GM21381 (cell line): Measurements from ENCODE around the gene GALNT2.

Experiments
- ATAC-seq: cut with Tn5 transposase; IDR thresholded peaks from one replicate; pipeline ENCODE4 v1.9.1; 2021; ENCODE audit warnings: mild to moderate bottlenecking, moderate library complexity; ENCODE audit not compliant: unreplicated experiment

The GALNT2 gene

DNA sequence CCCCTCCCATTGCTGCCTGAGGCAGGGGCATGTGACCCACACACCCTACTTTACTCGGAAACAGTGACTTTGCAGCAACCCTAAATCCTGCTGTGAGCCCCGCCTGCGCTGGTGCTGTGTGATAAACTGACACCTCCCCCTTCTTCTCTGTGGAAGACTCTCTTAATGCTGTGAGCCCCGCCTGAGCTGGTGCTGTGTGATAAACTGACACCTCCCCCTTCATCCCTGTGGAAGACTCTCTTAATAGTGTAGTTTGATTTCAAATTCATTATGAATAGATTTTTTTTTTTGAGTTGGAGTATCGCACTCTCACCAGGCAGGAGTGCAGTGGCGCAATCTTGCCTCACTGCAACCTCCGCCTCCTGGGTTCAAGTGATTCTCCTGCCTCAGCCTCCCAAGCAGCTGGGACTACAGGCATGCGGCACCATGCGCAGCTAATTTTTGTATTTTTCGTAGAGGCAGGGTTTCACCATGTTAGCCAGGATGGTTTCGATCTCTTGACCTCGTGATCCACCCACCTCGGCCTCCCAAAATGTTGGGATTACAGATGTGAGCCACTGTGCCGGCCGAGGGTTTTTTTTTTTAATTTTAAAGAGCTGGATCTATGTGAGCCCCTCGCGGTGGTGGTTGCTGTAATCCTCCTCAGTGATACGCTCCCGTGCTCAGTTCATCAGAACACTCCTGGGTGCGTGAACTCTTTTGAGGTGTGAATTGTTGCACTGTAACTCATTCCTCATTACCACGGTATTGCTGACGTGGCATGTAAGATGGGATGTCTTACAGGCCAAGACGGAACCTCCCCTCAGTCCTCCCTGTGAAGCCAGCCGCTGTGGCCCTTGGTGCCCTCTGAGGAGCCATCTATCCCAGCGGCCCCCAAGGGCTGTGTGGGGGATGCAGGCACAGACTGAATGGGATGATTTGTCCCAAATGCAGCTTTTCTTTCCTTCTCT, 60.3 kb downstream of the GALNT2 start:
- no peak for ATAC-seq

DNA sequence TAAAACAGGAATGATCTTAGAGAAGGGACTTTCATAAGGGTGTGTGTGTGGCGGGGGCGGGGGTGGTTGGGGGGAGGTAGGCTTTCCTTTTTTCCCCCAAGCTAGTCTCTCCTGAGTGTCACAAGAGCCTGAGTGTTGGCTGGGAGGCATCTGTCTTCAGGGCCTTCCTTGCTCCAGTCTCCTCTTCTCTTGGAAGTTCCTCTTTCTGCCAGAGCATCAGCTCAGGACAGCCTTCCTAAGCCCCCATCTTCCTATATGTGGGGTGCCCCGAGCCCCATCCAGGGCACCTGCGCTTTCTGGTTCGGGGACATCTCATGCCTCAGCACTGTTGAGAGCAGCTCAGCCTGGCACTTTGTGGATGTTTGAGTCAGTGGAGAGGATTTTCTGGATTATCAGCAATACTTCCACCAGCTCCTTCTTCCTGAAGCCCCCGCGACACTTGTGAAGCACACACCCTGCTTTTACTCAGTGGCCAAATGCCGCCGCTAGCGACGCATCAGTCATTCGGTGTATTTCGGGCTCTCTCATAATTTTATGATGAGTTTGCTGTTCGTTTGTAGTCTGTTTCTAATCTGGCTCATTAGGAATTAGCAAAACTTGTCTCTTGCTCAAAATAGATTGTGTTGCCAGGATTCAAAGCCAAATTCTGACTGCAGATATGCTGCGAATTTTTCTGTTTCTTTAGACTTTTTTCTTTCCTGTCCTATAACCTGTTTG, 61.7 kb downstream of the GALNT2 start:
- ATAC-seq: no peak

DNA sequence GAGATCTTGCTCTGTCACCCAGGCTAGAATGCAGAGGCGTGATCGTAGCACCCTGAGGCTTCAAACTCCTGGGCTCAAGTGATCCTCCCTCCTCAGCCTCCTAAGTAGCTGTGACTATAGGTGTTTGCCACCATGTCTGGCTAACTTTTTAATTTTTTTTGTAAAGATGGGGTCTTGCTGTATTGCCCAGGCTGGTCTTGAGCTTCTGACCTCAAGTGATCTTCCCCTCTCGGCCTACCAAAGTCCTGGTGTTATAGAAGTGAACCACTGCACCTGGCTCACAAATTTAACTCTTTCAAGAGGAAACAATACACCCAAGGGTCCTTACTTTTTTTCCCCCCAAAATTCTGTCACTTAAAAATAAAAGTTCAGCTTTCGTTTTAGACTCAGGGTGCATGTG, 62.3 kb downstream of the GALNT2 start:
- ATAC-seq: no peak

DNA sequence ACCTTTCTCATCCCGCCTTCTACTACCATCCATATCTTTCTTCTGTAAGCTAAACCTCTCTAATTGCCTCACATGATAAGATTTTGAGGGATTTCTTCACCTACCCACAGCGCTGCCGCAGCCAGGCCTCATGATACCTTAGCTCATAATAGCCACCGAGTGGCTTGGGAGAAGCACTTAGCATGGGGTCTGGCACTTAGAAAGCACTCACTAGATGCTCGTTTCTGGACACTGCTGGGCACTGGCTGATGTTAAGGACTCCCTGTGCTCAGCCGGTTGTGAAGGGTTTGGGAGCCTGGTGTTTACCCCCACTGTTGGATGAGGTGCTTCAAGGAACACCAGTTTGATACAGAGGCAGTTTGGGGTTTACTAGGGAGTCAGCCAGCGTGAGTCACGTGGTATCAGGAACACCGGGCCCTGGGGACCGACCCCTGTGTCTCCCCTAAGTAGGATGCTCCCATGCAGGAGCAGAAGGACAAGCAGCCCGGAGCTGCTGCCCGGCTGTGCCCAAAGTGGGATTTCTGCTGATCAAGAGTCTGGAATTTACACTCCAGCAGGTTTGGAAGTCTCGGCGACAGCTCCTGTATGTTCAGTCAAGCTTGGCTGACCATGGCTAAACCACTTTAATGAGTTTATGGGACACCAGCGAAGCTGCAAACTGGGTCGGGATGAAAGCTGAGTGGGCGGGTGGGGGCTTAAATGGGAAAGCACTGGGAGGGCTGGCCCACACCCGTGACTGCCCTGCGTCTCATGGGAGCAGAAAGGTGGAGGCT, 63.3 kb downstream of the GALNT2 start:
- no peak for ATAC-seq

DNA sequence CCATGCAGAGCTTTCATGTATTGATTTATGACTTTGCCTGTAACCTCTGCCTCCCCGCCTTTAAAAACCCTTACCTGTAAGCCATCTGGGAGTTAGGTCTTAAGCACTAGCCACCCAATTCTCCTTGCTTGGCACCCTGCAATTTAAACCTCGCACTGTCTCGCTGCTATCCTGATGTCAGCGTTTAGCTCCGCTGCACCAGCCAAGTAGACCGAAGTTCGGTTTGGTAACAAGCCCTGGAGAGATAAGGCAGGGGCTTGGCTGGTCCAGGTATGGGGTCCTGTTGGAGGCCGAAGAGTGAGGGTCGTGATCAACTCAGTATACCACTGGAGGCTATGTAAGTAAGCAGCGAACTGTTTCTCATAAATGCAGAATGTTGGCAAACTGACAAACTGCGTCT, 64.4 kb downstream of the GALNT2 start:
- ATAC-seq: no peak

DNA sequence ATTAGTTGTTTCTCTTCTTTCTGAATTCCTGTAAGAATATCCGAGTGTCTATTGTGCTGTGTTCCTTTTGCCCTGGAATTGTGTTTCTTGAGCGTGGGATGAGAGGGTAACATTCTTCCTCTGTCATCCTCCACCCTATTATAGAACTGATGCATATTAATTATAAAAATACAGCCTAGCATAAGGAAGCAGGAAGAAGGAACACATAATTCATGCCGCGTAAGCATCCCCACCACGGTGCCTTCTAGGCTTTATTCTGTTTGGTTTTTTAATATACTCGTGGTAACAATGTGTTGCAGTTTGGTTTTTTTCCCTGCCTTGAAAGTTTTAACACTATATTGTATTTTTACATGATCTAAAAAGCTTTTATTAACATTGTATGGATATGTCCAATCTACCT, 65.7 kb downstream of the GALNT2 start:
- ATAC-seq: no peak

DNA sequence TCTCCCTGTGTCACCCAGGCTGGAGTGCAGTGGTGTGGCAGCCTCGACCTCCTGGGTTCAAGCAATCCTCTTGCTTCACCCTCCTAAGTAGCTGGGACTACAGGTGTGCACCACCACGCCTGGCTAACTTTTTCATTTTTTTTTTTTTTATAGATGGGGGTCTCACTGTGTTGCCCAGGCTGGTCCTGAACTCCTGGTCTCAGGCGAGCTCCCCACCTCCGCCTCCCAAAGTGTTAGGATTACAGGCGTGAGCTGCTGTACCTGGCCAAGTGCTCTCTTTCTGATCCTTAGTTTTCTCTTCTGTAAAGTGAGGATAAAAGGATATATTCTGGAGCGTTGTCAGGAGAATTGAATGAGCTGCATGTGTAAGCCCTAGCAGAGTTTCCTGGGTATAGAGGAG, 68.7 kb downstream of the GALNT2 start:
- ATAC-seq: no peak

DNA sequence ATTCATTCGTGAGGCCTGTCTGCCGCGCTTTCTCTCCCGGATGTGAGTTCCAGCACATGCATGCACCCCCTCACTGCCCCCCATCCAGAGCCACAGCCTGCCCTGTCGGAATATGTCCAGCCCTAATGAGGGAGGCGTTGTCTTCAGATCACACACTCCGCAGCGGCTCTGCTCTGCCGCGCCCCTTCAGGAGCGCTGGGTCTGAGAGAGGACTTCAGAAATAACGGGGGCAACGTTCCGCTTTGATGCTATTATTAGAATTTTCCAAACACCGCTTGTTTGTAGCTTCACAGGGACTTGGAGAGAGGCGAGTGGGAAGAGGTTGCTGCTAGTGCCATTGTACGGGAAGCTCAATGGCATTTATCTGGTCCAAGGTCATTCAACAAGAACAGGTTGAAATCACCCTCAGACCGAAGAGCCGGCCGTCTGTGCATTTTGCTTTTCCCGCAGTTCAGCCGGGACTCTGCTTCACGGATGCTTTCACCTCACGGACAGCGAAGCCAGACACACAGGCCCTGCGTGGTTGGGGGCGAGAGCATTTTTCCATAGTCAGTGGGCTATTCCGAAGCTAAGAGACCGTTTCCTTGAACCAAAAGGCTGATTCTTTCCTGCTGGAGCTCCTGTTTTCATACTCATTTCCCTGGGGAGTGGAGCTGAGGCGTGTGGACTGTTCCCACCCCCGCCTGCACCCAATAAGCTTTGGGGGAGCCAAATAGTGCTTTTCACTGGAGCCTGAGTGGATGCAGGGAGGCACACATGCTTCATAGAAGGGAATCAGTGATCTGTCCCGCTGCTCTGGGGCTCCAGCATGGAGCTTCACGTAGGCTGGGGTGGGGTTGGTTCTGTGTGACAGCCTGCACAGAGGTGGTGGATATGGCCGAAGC, 69.7 kb downstream of the GALNT2 start:
- ATAC-seq: no peak

GRCh38 chr1:230137337-230137815, 70.3 kb downstream of the GALNT2 start:
- ATAC-seq: no peak

DNA sequence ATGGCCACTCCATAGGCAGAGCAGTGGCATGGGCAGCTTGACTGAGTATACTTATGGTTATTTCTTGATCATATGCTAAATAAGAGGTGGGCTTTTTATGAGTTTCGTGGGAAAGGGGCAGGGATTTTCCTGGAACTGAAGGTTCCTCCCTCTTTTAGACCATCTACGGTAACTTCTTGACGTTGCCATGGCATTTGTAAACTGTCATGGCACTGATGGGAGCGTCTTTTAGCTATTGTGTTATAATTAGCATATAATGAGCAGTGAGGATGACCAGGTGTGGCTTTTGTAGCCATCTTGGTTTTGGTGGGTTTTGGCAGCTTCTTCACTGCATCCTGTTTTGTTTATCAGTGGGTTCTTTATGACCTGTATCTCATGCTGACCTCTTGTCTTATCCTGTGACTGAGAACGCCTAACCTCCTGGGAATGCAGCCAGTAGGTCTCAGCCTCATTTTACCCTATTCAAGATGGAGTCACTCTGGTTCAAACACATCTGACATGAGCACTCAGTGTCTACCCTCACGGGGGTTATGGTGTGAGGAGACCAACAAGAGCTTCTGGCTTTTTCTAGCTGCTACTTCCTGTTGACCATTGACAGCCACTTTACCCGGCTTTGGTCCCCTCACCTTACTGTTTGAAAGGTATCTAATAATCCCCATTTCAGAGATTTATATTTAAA, 71.7 kb downstream of the GALNT2 start:
- no peak for ATAC-seq

- ATAC-seq: no peak
Measured at GRCh38 chr1:230139315-230139714, 72.3 kb downstream of the GALNT2 start.

DNA sequence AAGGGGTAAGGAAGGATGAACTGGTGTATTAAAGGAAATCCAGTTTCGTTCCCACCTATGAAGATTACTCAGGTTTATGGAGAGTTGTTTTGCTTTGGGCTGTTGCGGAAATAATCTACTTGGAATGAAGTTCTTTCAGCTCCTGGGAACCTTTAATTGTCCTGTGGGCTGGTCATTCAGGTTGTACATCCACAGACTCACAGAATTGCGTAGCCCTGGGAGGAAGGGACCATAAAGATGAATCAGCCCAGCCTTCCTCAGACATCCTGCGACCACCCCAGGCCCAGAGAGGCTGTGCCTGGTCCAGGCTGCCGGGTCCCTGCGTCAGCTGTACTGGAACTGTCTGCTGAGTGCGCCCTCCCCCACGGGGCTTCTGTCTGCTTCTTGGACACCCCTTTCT, 72.7 kb downstream of the GALNT2 start:
- ATAC-seq: no peak

DNA sequence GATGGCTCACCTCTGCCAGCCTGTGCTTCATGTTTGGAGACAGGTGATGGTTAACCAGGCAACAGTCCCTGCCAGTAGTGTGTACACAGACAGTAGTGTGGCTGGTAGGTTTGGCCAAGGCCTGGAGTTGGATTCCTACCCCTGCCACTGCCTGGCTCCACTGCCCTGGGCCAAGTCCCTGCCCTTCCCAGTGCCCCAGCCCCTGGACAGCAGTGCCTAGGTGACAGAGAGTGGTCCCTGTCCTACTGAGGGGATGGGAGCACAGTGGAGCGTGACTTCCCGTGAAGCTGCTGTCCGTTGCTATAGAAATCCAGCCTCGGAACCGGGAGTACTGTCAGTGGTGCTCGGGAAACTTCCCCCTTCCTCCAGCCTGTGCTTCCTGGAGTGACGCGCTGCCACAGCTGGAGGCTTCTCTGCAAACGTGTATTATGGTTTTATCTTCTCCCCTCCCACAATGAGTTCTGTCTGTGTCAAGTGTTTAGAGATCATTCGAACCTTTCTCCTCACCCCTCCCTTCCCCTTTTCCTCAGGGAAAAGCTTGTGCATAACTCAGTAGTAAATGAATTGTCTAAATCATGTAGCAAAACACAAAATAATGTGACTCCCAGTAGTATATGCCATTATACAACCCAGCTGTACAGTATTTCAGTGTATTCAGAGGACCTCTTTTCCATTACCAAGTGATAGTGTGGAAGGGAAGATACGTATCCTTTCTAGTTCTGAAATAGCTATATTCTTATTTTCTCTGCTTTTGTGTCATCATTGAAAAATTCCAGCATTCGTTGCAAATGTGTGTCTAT, 73.4 kb downstream of the GALNT2 start:
- no peak for ATAC-seq

DNA sequence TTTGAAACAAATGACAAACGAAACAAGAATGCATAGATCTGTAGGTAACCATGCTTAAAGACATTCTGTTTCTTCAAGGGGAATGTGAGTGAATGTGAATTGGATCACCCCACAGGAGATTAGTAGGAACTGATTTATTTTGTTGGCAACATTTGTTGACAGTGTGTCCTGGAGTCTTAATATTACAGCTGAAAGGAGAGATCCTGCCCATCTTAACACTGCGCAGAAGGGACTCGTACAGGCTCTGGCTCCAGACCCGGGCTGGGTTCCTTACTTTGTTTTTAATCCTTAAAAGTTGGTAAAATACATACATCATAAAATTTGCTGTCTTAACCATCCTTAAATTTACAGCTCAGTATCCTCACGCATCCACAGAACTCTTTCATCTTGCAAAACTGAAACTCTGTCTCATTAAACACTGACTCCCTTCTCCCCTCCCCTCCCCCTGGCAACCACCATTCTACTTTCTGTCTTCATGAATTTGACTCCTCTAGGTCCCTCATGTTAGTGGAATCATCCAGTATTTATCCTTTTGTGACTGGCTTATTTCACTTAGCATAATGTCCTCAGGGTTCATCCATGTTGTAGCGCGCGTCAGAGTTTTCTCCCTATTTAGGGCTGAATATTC, 74.1 kb downstream of the GALNT2 start:
- no peak for ATAC-seq

- ATAC-seq: no peak
Measured at GRCh38 chr1:230141797-230142607, 75.0 kb downstream of the GALNT2 start.

DNA sequence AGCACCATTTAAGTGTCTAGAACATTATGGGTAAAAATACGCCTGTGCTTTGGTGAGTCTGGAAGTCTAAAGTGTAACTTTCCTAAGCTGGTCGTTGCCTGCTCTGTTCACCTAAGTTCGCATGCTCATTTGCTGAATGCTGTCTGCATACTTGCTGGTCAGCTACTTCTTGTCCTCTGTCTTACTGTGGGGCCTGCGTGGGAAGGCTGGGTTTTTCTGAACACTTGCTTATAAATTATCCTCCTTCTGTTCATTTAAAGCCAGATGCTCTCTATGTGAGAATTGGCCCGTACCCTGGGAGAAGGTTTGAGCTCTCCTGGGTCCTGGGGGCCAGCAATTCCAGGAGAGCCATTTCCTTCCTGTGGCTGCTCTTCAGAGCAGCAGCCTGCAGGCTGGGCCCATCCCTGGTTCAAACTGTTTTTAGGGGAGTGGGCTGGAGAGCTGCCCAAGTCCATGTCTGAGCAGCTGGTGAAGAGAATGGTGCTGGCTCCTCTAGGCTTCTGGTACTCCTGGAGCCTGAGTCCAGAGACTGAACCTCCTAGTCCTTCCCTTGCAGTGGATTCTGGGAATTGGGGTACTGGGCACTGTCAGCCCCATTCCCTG, 75.7 kb downstream of the GALNT2 start:
- no peak for ATAC-seq

DNA sequence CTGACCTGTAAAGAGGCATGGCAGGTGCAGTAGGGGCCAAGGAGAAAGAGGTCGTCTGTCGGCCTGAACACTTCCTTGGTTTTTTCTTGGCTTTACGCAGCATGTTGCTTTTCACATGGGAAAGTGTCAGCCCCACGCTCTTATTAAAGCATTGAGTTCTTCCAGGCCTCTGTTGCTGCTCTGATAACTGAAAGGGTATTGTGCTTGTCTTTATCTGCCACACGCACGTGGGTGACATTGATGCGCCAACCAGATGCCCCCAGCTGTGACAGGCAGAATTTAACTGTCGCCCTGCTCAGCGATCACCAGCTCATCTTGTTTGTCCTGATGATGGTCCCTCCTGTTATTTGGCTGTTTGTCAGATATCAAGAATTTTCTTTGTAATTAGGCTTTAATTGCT, 76.5 kb downstream of the GALNT2 start:
- ATAC-seq: no peak
